GM21381 (cell line): ENCODE data around the gene PSPN.

Experiments
- ATAC-seq: cut with Tn5 transposase; IDR thresholded peaks from one replicate; pipeline ENCODE4 v1.9.1; 2021; ENCODE audit warnings: mild to moderate bottlenecking, moderate library complexity; ENCODE audit not compliant: unreplicated experiment

The PSPN gene

GRCh38 chr19:6375411-6376010, at the start of gene PSPN:
Gene PSPN, minus strand, starts transcription at chr19:6375933. Its CDS starts 84 bp downstream, at chr19:6375849.
- no peak for ATAC-seq

GRCh38 chr19:6424939-6425731, 49.4 kb upstream of the PSPN start:
- ATAC-seq, result peak; percentile 79

- no peak for ATAC-seq
Measured at GRCh38 chr19:6424195-6424938, 48.6 kb upstream of the PSPN start, which contains the start of gene KHSRP. Gene KHSRP, minus strand, starts transcription at chr19:6424811. Its CDS starts 110 bp downstream, at chr19:6424701.

- no peak for ATAC-seq
Measured at GRCh38 chr19:6423499-6424194, 47.9 kb upstream of the PSPN start.

- no peak for ATAC-seq
Measured at GRCh38 chr19:6421075-6422014, 45.6 kb upstream of the PSPN start.

- no peak for ATAC-seq
Measured at GRCh38 chr19:6418562-6418932, 42.8 kb upstream of the PSPN start.

GRCh38 chr19:6417713-6418561, 42.2 kb upstream of the PSPN start:
- ATAC-seq, result no peak

DNA sequence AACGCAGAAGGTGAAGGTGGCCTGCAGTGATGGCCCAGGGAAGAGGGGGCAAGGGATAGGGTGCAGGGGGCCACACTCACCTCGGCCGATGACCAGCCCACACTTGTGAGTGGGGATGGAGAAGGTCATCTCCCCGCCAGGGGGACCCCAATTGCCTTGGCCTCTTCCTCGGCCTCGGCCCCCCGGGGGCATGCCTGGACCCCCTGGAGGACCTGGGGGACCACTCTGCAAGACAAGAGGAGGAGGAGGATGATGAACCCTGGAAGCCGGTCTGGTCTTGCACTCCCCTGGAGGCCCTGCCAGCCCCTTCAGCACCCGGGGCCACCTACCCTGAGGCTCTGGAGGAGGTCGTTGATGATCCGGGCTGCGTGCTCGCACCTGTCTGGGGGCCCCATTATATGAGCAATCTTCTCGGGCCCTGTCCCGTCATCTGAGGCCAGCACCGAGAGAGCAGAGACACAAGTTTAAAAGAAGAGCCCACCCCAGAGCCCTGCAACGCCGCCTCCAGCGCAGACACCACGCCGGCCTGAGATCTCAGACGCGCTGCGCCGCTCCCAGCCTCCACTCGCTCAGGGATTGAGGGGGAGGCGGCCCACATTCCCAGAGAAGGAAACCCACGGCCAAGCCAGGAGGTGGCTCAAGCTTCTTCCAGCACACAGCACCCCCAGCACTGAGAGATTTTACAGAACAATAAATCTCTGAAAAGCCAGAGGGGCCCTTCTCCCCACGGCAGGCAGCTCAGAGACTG, 41.1 kb upstream of the PSPN start:
- no peak for ATAC-seq

- no peak for ATAC-seq
Measured at GRCh38 chr19:6415591-6416190, 40.0 kb upstream of the PSPN start.

GRCh38 chr19:6414793-6415590, 39.3 kb upstream of the PSPN start:
- ATAC-seq, result no peak

DNA sequence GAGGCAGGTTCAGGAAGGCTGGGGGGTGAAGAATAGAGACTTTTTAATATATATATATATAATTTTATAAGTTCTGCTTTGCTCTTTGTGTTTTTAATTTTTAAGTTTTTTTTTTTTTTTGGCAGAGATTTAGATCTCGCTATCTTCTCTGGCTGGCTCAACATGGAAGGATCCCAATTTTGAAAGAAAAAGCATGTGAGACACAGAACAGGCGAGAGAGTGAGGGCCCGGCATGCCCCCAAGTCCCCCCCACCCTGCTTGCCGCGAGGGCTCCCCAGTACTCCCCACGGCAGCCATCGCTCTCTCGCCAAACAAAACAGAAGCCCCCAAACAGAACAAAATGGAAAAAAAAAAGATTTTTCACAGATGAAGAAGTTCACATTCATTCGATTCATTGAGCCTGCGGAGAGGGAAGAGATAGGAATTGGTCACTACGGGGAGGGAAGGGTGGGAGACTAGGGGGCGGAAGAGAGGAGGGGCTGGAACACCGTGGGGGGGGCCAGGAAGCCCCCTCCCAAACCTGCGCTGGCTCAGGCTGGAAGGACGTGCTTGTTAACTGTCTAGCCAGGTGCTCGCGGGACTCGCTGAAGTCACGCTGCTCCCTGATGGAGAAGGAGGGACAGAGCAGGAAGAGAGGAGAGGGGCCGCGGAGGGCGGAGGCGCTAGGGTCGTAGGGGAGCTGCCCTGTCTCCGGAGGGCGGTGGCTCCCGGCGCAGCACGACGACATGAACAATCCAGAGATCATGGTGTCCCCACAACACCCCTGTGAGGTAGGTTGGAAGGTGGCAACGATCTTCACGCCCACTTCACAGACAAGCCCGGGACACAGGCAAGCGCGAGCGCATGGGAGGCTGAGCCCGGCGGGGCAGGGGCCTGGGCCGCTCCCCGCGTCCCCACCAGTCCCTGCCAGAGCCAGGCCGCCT, 38.2 kb upstream of the PSPN start:
- no peak for ATAC-seq

- ATAC-seq, result no peak
Measured at GRCh38 chr19:6413291-6413690, 37.6 kb upstream of the PSPN start.

- ATAC-seq, result no peak
Measured at GRCh38 chr19:6412447-6413091, 36.8 kb upstream of the PSPN start.

DNA sequence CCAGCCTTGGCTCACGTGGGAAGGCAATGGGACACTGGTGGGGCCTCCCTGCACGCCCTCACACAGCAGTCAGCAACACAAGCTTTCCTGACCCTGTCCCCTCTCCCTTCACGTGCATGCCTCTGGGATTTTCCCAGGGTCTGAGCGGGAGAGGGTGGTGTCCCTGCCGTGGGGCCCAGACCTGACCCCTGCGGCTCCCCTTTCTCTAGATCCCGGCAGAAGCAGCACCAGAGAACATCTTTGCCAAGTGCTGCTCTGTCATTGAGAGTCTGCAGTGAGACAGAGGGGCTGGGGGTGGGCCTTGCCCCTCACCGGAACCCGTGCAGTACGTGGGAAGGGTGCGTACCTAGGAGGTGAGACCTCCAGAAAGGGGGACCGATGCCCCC, 36.3 kb upstream of the PSPN start:
- no peak for ATAC-seq

GRCh38 chr19:6409346-6409745, 33.6 kb upstream of the PSPN start:
- no peak for ATAC-seq

DNA sequence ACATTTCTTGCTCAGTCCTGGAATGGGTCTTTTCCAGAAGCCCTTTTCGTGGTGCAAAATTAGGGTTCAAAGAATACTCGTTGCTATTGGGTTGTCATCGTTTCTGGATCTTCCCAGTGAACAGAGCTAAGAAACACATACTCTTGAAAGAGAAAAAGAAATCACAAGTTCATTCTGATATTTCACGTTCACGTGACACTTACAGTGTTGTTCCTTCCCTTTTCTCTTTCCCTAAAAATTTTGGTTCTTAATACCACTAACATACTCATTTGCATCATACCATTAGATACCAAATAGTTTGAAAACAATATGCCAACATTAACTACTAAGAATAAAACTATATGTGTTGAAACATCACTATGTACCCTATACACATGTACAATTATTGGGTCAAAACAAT, 30.7 kb upstream of the PSPN start:
- no peak for ATAC-seq
